Subcutaneous preadipocyte (primary cell): ENCODE results near the gene SLU7. TPM values are rescaled to one million over a fixed set of nuclear protein-coding genes. Genes with fewer than 3 reads are reported as not detected.

Source experiments
- total RNA-seq: library from RNA; depleted of rRNA; stranded (reverse); fragments of >200 nt; gene quantifications from 2 replicates; pipeline ENCODE4 v1.2.3, GENCODE V29; 2012

Gene SLU7
- total RNA-seq, result 41.8 and 43.7 TPM in 2 replicates

GRCh38 chr5:160418561-160419457 lies at the start of gene SLU7:
Gene SLU7 (minus strand): TSS chr5:160419081. CDS start chr5:160415294, 3,787 bp downstream.

GRCh38 chr5:160421625-160422258 lies 2.9 kb upstream of the SLU7 start, which contains the start of gene PTTG1:
Gene PTTG1 (plus strand): TSS chr5:160421855. CDS start chr5:160422313, 458 bp downstream.

GRCh38 chr5:160399402-160400353 lies 19.2 kb downstream of the SLU7 start, which contains the start of gene FAM200C:
Gene FAM200C (minus strand): TSS chr5:160400054. CDS start chr5:160395490, 4,564 bp downstream.

GRCh38 chr5:160369990-160370712 lies 48.7 kb downstream of the SLU7 start, which contains the start of gene C1QTNF2:
Gene C1QTNF2 (minus strand): TSS chr5:160370626. CDS start chr5:160355011, 15,615 bp downstream.

Other genes with a start within 250 kb of the SLU7 start
- gene FABP6, start 189.6 kb downstream of the SLU7 start, total RNA-seq, result not detected in 2 replicates
- gene CCNJL, start 106.5 kb downstream of the SLU7 start, total RNA-seq, result not detected in 2 replicates
- under 0.01 TPM in 2 replicates for gene C1QTNF2, start 48.5 kb downstream of the SLU7 start, total RNA-seq
- 2.9 and 3.9 TPM in 2 replicates for gene FAM200C, start 19.0 kb downstream of the SLU7 start, total RNA-seq
- gene PTTG1, start 2.8 kb upstream of the SLU7 start, total RNA-seq, result 149 and 172 TPM in 2 replicates